Stimulated activated CD8-positive, alpha-beta memory T cell treated with anti-CD3 and anti-CD28 coated beads, Interleukin-15, amount 100 ng/mL, for 1 hour (primary cell): Measurements from ENCODE around the gene LRCOL1.

ENCODE experiments used
- DNase-seq: peaks from one replicate; pipeline ENCODE4 v3.0.0-alpha.2; 2020; ENCODE audit warnings: low read depth

LRCOL1 gene

GRCh38 chr12:132581348-132582057 lies 28.9 kb downstream of the LRCOL1 start:
- DNase-seq, result no peak

DNA sequence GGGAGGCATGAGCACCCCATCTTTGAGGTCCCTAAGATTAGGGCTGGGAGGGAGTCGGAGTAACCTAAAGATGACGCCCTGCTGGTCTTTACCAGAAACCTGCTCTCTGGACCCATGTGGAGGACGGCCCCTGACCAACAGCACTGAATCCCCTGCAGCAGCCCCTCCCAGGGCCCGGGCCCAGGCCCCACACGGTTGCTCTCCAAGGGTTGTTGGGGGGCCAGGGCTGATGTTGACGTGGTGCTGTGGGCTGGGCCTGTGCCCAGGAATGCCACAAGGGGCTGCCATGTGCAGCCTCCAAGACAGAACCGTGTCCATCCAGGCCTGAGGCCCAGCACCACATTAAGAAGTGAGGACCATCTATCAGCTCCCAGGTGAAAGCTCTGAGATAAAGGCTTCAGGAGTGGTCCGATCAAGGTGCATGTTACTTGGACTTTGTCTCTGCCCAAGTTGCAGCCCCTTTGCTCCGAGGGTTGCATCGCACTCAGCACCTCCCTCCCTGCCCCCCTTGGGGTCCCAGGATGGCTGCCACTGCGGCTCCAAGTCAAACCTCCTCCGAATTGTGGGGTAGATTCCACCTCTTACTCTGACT lies 29.6 kb downstream of the LRCOL1 start:
- no peak for DNase-seq

DNA sequence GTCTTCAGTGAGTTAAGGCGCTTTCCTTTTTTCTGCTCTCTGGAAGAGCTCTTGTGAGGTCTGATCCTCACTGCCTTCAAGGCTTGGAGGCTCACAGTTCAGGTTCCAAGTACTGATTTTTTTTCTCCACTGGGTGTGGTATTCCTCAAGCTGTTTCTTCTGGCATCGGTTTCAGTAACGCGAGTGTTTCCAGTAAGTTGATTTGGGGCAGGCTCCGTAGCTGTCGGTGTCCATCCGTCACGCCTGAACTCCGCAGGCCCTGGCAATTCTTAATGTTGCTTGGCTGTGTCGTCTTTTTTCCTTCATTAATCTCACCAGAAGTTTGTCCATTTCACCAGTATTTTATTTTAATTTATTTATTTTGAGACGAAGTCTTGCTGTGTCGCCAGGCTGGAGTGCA lies 30.6 kb downstream of the LRCOL1 start:
- no peak for DNase-seq

- DNase-seq, result no peak
Observed at GRCh38 chr12:132578826-132579225, 31.6 kb downstream of the LRCOL1 start.

DNA sequence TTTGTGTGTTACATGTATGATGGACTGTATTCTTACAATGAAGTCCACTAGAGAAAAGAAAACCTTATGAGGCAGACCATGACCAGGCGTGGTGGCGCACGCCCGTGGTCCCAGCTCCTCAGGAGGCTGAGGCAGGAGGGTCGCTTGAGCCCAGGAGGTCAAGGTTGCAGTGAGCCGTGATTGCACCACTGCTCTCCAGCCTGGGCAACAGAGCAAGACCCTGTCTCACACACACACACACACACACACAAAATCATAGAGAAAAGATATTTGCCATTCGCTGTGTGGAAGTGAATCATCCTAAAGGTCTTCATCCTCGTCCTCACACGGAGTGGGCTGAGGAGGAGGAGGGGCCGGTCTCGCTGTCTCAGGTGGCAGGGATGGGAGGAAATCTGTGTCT lies 32.3 kb downstream of the LRCOL1 start:
- DNase-seq, result no peak

- DNase-seq, result no peak
Observed at GRCh38 chr12:132577191-132577920, 33.0 kb downstream of the LRCOL1 start.

GRCh38 chr12:132576701-132577100 lies 33.7 kb downstream of the LRCOL1 start:
- no peak for DNase-seq

- no peak for DNase-seq
Observed at GRCh38 chr12:132575661-132576060, 34.7 kb downstream of the LRCOL1 start.

GRCh38 chr12:132574271-132574996 lies 35.9 kb downstream of the LRCOL1 start:
- DNase-seq, result no peak

- DNase-seq, result no peak
Observed at GRCh38 chr12:132572801-132573760, 37.3 kb downstream of the LRCOL1 start.

DNA sequence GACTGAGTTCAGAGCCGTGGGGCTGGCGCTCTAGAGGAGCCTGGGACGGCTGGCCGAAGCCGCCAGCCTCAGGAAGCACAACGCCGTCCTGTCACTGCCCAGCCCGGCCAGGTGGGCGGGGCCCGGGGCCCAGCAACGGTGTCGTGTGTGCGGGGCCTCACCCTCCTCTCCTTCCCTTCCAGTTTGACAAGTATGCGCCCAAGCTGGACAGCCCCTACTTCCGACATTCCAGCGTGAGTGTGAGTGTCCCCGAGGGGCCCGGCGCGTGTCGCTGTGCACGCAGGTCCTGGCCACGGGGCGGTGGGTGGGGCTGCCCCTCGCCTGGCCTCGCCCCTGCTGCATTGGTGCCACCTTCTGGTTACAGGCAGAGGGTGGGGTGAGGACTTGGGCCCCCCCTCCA lies 38.3 kb downstream of the LRCOL1 start:
- DNase-seq, result no peak

DNA sequence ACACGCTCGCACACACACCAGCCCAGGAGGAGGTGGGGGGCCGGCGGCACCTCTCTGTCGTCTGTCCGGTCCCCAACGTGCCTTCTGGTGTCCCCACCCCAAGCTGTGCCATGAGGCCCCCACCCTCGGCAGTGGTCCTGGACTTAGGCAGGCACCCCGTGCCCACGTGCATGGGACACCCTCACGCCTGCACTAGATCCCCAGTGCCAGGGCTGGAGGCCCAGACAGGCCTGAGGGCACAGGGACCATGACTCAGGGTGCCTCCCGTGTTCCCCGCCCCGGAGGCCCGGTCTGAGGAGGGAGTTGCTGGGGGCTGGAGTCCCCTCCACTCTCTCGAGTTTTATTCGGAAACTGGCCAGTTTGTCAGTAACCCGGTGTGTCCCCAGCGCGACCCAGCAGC lies 38.8 kb downstream of the LRCOL1 start:
- no peak for DNase-seq

DNA sequence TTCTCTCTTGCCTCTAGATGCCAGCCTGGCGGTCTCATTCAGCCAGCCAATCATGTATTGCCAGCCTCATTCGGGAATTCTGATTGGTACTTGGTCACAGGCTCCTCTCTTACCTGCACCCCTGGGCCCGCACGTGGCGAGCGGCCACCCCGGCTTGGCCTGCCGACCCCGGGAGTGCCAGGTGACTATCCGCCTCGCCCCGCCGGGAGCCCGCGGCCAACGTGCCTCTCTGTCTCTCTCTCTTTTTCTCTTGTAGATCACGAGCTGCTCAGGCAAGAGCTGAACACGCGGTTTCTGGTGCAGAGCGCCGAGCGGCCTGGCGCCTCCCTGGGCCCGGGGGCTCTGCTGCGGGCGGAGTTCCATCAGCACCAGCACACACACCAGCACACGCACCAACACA lies 39.3 kb downstream of the LRCOL1 start:
- DNase-seq, result no peak

GRCh38 chr12:132570635-132571034 lies 39.7 kb downstream of the LRCOL1 start:
- DNase-seq, result no peak

DNA sequence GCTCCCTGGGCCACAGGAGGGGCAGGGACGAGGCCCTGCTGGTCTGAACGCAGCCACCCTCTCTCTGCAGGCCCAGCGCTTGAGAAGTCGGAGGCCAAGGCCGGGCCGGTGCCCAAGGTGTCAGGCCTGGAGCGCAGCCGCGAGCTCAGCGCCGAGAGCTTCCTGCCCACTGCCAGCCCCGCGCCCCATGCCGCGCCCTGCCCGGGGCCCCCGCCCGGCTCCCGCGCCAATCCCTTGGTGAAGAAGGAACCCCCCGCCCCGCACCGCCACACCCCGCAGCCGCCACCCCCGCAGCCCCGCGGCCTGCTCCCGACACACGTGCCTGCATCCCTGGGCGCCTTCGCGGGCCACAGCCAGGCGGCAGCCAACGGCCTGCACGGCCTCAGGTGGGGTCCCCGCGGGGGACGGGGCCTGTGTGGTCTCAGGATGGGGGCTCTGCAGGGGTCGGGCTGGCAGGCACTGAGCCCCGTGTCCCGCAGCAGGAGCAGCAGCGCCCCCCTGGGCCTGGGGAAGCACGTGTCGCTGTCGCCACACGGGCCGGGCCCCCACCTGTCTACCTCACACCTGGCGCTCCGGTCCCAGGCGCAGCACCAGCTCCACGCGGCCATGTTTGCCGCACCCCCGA lies 40.4 kb downstream of the LRCOL1 start:
- DNase-seq, result no peak

- no peak for DNase-seq
Observed at GRCh38 chr12:132568826-132569480, 41.4 kb downstream of the LRCOL1 start.

DNA sequence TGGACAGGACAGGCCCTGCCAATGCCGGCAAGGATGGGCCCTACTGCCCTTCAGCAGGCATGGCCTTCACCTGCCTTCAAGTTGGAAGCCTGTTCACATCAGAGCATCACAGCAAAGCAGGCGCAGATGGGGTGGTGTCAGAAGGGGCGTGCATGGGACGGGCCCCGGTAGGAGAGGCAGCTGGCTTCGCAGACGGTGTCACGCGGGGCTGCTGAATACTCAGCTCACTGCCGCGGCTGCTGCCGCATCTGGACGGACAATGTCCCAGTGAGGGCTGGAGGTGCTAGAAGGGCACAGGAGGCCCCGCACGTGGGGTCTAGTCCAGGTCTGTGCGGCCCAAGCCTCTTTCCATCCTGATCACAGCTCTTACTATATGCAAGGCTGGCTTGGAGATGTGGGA lies 42.1 kb downstream of the LRCOL1 start:
- no peak for DNase-seq

DNA sequence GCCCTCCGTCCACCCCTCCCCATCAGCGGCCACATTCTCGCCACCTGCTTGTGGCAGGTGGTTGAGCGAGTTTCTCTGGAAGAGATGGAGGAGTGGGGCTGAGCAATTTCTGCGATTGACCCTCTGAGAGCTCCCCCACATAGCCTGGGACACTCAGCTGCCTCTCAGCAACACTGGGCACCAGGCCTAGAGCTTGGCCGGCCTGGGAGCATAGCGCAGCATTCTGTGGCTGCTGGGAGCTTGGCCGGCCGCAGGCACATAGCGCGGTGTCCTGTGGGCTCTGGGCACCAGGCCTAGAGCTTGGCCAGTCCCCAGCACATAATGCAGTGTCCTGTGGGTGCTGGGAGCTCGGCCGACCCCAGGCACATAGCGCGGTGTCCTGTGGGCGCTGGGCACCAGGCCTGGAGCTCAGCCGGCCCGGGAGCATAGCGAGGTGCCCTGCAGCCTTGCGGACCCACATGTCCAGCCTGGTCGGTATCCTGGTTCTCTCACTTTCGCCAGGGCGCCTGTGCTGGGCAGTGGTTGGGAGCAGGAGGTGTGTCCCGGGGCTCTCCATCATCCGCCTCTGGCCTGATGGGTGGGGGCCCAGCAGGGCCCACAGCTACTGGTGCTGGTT lies 43.8 kb downstream of the LRCOL1 start:
- DNase-seq, result no peak

- no peak for DNase-seq
Observed at GRCh38 chr12:132565365-132565764, 45.0 kb downstream of the LRCOL1 start.

DNA sequence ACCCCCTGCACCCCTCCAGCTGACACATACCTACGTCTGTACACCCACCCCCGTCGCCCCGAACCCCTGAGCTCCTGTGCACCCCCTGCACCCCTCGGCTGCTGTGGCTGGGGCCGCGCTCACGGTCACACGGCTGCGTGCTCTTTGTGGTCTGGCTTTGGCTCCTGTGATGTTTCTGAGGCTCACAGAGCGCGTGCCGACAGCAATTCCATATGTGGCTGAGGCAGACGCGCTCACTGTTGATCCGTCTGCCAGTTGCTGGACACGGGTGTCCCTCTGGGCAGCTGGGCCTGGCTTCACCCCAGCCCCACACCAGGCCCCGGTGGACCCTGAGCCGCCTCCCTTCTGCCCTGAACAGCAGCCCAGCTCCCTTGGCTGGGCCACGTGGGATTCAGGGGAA lies 46.5 kb downstream of the LRCOL1 start:
- DNase-seq, result no peak
